HepG2 (cell line): ENCODE data around the gene DHTKD1. TPM values are rescaled to one million over a fixed set of nuclear protein-coding genes. Genes with fewer than 3 reads are reported as not detected.
A peak's percentile ranks its signal among the peaks of the same experiment; 100 is the strongest.

Experiments
- BHLHE40 ChIP-seq: IDR thresholded peaks from 2 replicates; pipeline ENCODE4 v1.6.1; 2011; ENCODE audit warnings: low read length, improper control_type of control experiment
- CBFB ChIP-seq: sonication (generic); formaldehyde crosslinking; IDR thresholded peaks from 2 replicates; pipeline ENCODE4 v1.4.0; 2020; ENCODE audit warnings: missing genetic modification reagents
- CC2D1A ChIP-seq: sonication (generic); formaldehyde crosslinking; IDR thresholded peaks from 2 replicates; pipeline ENCODE4 v1.8.1; 2023; ENCODE audit warnings: mild to moderate bottlenecking, missing genetic modification reagents
- ELF1 ChIP-seq: sonication (generic); formaldehyde crosslinking; IDR thresholded peaks from 2 replicates; pipeline ENCODE4 v1.4.0; 2020; ENCODE audit warnings: missing genetic modification reagents
- FIP1L1 ChIP-seq: fragments of 200-400 bp; formaldehyde crosslinking; IDR thresholded peaks from 2 replicates; pipeline ENCODE4 v1.6.1; 2018; ENCODE audit warnings: low read depth, mild to moderate bottlenecking, low read length, moderate library complexity, borderline replicate concordance; ENCODE audit not compliant: insufficient read depth
- IRX3 ChIP-seq: sonication (generic); formaldehyde crosslinking; IDR thresholded peaks from 2 replicates; pipeline ENCODE4 v1.8.1; 2023; ENCODE audit warnings: mild to moderate bottlenecking, low read depth, missing genetic modification reagents, borderline replicate concordance
- LRRFIP1 ChIP-seq: sonication (generic); formaldehyde crosslinking; conservative IDR thresholded peaks from 2 replicates; pipeline ENCODE4 v1.4.0; 2020; ENCODE audit warnings: missing genetic modification reagents
- MAFK ChIP-seq, 2 experiments: IDR thresholded peaks in 1 of 2; conservative IDR thresholded peaks in 1 of 2; 2 replicates each; pipeline ENCODE4 v1.6.1; 2011; ENCODE audit warnings: improper control_type of control experiment in 2 of 2, low read length in 2 of 2
- MBD4 ChIP-seq: IDR thresholded peaks from 2 replicates; pipeline ENCODE4 v1.6.1; 2012; ENCODE audit warnings: low read length, inconsistent platforms, borderline replicate concordance
- PCBP1 ChIP-seq: fragments of 200-400 bp; formaldehyde crosslinking; IDR thresholded peaks from 2 replicates; pipeline ENCODE4 v1.6.1; 2017; ENCODE audit warnings: mild to moderate bottlenecking, low read depth, low read length, borderline replicate concordance
- POLR2AphosphoS5 ChIP-seq: IDR thresholded peaks from 2 replicates; pipeline ENCODE4 v1.6.1; 2012; ENCODE audit warnings: low read depth, low read length
- SKIL ChIP-seq: sonication (generic); formaldehyde crosslinking; IDR thresholded peaks from 2 replicates; pipeline ENCODE4 v1.8.0; 2022; ENCODE audit warnings: missing genetic modification reagents, mild to moderate bottlenecking, moderate library complexity, borderline replicate concordance
- ZBTB8A ChIP-seq: sonication (generic); formaldehyde crosslinking; IDR thresholded peaks from 2 replicates; pipeline ENCODE4 v1.4.0; 2020; ENCODE audit warnings: mild to moderate bottlenecking, low read depth, missing genetic modification reagents, borderline replicate concordance
- ZMYM4 ChIP-seq: sonication (generic); formaldehyde crosslinking; IDR thresholded peaks from 2 replicates; pipeline ENCODE4 v1.8.1; 2023; ENCODE audit warnings: mild to moderate bottlenecking, missing genetic modification reagents
- ZNF3 ChIP-seq: IDR thresholded peaks from 2 replicates; pipeline ENCODE4 v1.7.0; 2017; ENCODE audit warnings: inconsistent platforms
- ZNF318 ChIP-seq: sonication (generic); formaldehyde crosslinking; IDR thresholded peaks from 2 replicates; pipeline ENCODE4 v1.4.0; 2020; ENCODE audit warnings: mild to moderate bottlenecking, missing genetic modification reagents
- ZNF34 ChIP-seq: sonication (generic); formaldehyde crosslinking; IDR thresholded peaks from 2 replicates; pipeline ENCODE4 v1.4.0; 2020; ENCODE audit warnings: mild to moderate bottlenecking, missing genetic modification reagents, borderline replicate concordance
- ZNF83 ChIP-seq: sonication (generic); formaldehyde crosslinking; IDR thresholded peaks from 2 replicates; pipeline ENCODE4 v1.4.0; 2020; ENCODE audit warnings: missing genetic modification reagents, mild to moderate bottlenecking, borderline replicate concordance
- polyA plus RNA-seq, 8 experiments: library from polyadenylated mRNA; depleted of rRNA in 3 of 8; stranded (reverse) in 7 of 8; unstranded in 1 of 8; fragments of >200 nt; fragmentation: Illumina TruSeq in 4 of 8; extraction: Trizol in 4 of 8; gene quantifications; 2 replicates each; pipeline versions ENCODE4 v1.2.1 to v1.2.3, GENCODE V29; 2011 to 2016; ENCODE audit warnings: low read depth in 4 of 8, missing spikeins in 1 of 8, mixed read lengths in 1 of 8; ENCODE audit not compliant: insufficient read depth in 1 of 8
- total RNA-seq, 5 experiments: library from RNA; depleted of rRNA; stranded (reverse); fragments of >200 nt; fragmentation: Illumina TruSeq; extraction: Trizol; gene quantifications; 2 replicates each; pipeline ENCODE4 v1.2.3, GENCODE V29; 2016; ENCODE audit warnings: low read depth in 1 of 5

DHTKD1 gene
- total and polyA plus RNA-seq, 2 of the 13 experiments (the other 11 are each of a cell fraction or from before 2014, with no cell fraction given), result 9.6 to 14.1 TPM

GRCh38 chr10:12042409-12042796 lies 26.4 kb upstream of the DHTKD1 start (continued):
- no peak for TF ChIP-seq ZNF34 (CRISPR knock-in tag)
- TF ChIP-seq SKIL (CRISPR knock-in tag), result no peak
- TF ChIP-seq MBD4, result no peak
- no peak for TF ChIP-seq MAFK (conservative IDR thresholded peaks at IDR 0.05 in 1 of 2, IDR thresholded peaks at IDR 0.05 in 1 of 2; ENCODE audit: low read length in 2 of 2)
- TF ChIP-seq POLR2AphosphoS5, result peak; percentile 57
- TF ChIP-seq CC2D1A (CRISPR knock-in tag), result no peak
- TF ChIP-seq ZBTB8A, result no peak
- no peak for TF ChIP-seq ZNF83 (CRISPR knock-in tag)
- 0 out of 2 replicates have a peak, but pooled peaks have one; percentile 1 for TF ChIP-seq ZMYM4 (CRISPR knock-in tag)
- peak; percentile 32; the same call in 1 of the 2 replicates for TF ChIP-seq IRX3
- TF ChIP-seq ELF1, result no peak
- TF ChIP-seq BHLHE40, result no peak
- TF ChIP-seq ZNF318 (CRISPR knock-in tag), result no peak
- 0 out of 2 replicates have a peak, but pooled peaks have one; percentile 63 for TF ChIP-seq PCBP1
- no peak for TF ChIP-seq ZNF3 (CRISPR knock-in tag)
- TF ChIP-seq FIP1L1, result no peak
- TF ChIP-seq CBFB (CRISPR knock-in tag), result no peak
- no peak for TF ChIP-seq LRRFIP1 (CRISPR knock-in tag)
